Endodermal cell (in vitro differentiated cells): ENCODE data around the gene ZC3H8. TPM values are rescaled to one million over a fixed set of nuclear protein-coding genes. Genes with fewer than 3 reads are reported as not detected.

Source experiments
- DNase-seq: peaks from one replicate; pipeline ENCODE4 v3.0.0-alpha.2; 2017
- H3K27ac ChIP-seq: 2 replicates; pipeline ENCODE4 v1.5.1; 2013; ENCODE audit warnings: mild to moderate bottlenecking, low read depth, low read length, moderate library complexity
- H3K27me3 ChIP-seq: 2 replicates; pipeline ENCODE4 v1.6.1; 2013; ENCODE audit warnings: mild to moderate bottlenecking, low read length, moderate library complexity; ENCODE audit not compliant: insufficient read depth, control insufficient read depth, poor library complexity, severe bottlenecking
- H3K36me3 ChIP-seq: 2 replicates; pipeline ENCODE4 v1.7.0; 2013; ENCODE audit warnings: mild to moderate bottlenecking, low read length, moderate library complexity; ENCODE audit not compliant: control insufficient read depth, insufficient read depth
- H3K4me1 ChIP-seq: one replicate; pipeline ENCODE4 v1.7.0; 2013; ENCODE audit warnings: low read length; ENCODE audit not compliant: control insufficient read depth, insufficient read depth
- H3K4me3 ChIP-seq: 2 replicates; pipeline ENCODE4 v1.5.1; 2013; ENCODE audit warnings: mild to moderate bottlenecking, low read length, moderate library complexity
- H3K9ac ChIP-seq: 2 replicates; pipeline ENCODE4 v1.6.1; 2013; ENCODE audit warnings: mild to moderate bottlenecking, low read length, moderate library complexity; ENCODE audit not compliant: poor library complexity, severe bottlenecking; ENCODE audit errors: extremely low read depth
- H3K9me3 ChIP-seq: 2 replicates; pipeline ENCODE4 v1.6.1; 2013; ENCODE audit warnings: mild to moderate bottlenecking, low read length, moderate library complexity; ENCODE audit not compliant: control insufficient read depth
- H3K27ac Mint-ChIP-seq: 2 replicates; pipeline ENCODE4 v1.8.0; 2020; ENCODE audit warnings: mixed read lengths
- H3K27me3 Mint-ChIP-seq: 2 replicates; pipeline ENCODE4 v1.8.0; 2021; ENCODE audit warnings: mild to moderate bottlenecking, mixed read lengths; ENCODE audit not compliant: insufficient read depth
- H3K36me3 Mint-ChIP-seq: 2 replicates; pipeline ENCODE4 v1.8.0; 2020; ENCODE audit warnings: low read depth, mixed read lengths
- H3K4me1 Mint-ChIP-seq: 2 replicates; pipeline ENCODE4 v1.8.0; 2020; ENCODE audit warnings: mixed read lengths
- H3K4me3 Mint-ChIP-seq: 2 replicates; pipeline ENCODE4 v1.8.0; 2020; ENCODE audit warnings: mild to moderate bottlenecking, moderate library complexity, mixed read lengths
- H3K9me3 Mint-ChIP-seq: 2 replicates; pipeline ENCODE4 v1.8.0; 2020; ENCODE audit warnings: mild to moderate bottlenecking, mixed read lengths
- CTCF ChIP-seq: fragments of 200-600 bp; sonication (generic); conservative IDR thresholded peaks from 2 replicates; pipeline ENCODE4 v1.5.0; 2021; ENCODE audit warnings: antibody characterized with exemption, mild to moderate bottlenecking
- WGBS, 2 experiments: methylation state at CpG; one replicate each; pipeline versions ENCODE4 v1.1.5 to v1.1.7; 2013; ENCODE audit warnings: missing lambda C conversion rate in 2 of 2, mixed read lengths in 1 of 2; ENCODE audit not compliant: insufficient coverage in 1 of 2, insufficient read length in 1 of 2; 5-methylcytosine and 5-hydroxymethylcytosine counted together
- total RNA-seq, 2 donors: library from RNA; stranded (reverse); fragmentation: NEBNext Ultra II Directional in 1 of 2; extraction: Animal tissue kit (Norgen Biotek cat#: 25700) in 1 of 2; gene quantifications; 2 replicates in 1 of 2; 3 replicates in 1 of 2; pipeline ENCODE4 v1.2.1, GENCODE V29; 2021

The ZC3H8 gene
- total RNA-seq, 2 donors from 2014 or later: 8.3 to 10.6 TPM

- no peaks in the 10 kb centered on the region for H3K9me3 ChIP-seq
- Mint-ChIP-seq H3K9me3 (peaks cover 8% of the 10 kb centered on the region), H3K27ac (no peak overlapping the region), H3K36me3 (no peaks in the 10 kb centered on the region), H3K4me3 (no peak overlapping the region), H3K4me1 (peaks cover 10% of the 10 kb centered on the region), H3K27me3 (no peaks in the 10 kb centered on the region)
- no peaks in the 10 kb centered on the region for H3K4me1 ChIP-seq
- H3K4me3 ChIP-seq: no peak overlapping the region
- 91 to 96% methylated on average over 3 to 4 of the region's 4 CpGs for WGBS, 2 experiments
- H3K36me3 ChIP-seq: no peaks in the 10 kb centered on the region
- no peak for TF ChIP-seq CTCF
- no peak overlapping the region for H3K9ac ChIP-seq
- H3K27ac ChIP-seq: no peak overlapping the region
- DNase-seq: no peak
- no peaks in the 10 kb centered on the region for H3K27me3 ChIP-seq
These were observed 60.4 kb downstream of the ZC3H8 start for GRCh38 chr2:112194482-112194881.

GRCh38 chr2:112194028-112194427 lies 60.8 kb downstream of the ZC3H8 start:
- peaks cover 8% of the 10 kb centered on the region for H3K9me3 Mint-ChIP-seq
- H3K4me1 Mint-ChIP-seq: peaks cover 10% of the 10 kb centered on the region
- Histone ChIP-seq H3K27ac (no peak overlapping the region), H3K27me3 (no peaks in the 10 kb centered on the region), H3K9ac (no peak overlapping the region), H3K4me1 (no peaks in the 10 kb centered on the region), H3K36me3 (no peaks in the 10 kb centered on the region), H3K4me3 (no peak overlapping the region), H3K9me3 (no peaks in the 10 kb centered on the region)
- no peak for DNase-seq
- WGBS, 2 experiments: 93 to 95% methylated on average over 2 of the region's 2 CpGs
- H3K27ac Mint-ChIP-seq: no peak overlapping the region
- no peak overlapping the region for H3K4me3 Mint-ChIP-seq
- H3K27me3 Mint-ChIP-seq: peaks cover 1% of the 10 kb centered on the region
- no peaks in the 10 kb centered on the region for H3K36me3 Mint-ChIP-seq
- no peak for TF ChIP-seq CTCF

GRCh38 chr2:112189001-112189556 lies 65.8 kb downstream of the ZC3H8 start:
- no peak for TF ChIP-seq CTCF
- Mint-ChIP-seq H3K9me3 (peaks cover 7% of the 10 kb centered on the region), H3K27ac (no peak overlapping the region), H3K4me1 (no peaks in the 10 kb centered on the region), H3K27me3 (peaks cover 1% of the 10 kb centered on the region), H3K4me3 (no peak overlapping the region), H3K36me3 (no peaks in the 10 kb centered on the region)
- no peaks in the 10 kb centered on the region for H3K36me3 ChIP-seq
- H3K9ac ChIP-seq: no peak overlapping the region
- H3K27ac ChIP-seq: no peak overlapping the region
- no peaks in the 10 kb centered on the region for H3K27me3 ChIP-seq
- H3K9me3 ChIP-seq: no peaks in the 10 kb centered on the region
- no peaks in the 10 kb centered on the region for H3K4me1 ChIP-seq
- 97% methylated on average over 3 of the region's 3 CpGs; no CpG with 5 or more reads in 1 of the 2 experiments for WGBS, 2 experiments
- H3K4me3 ChIP-seq: no peak overlapping the region
- DNase-seq: no peak
